Measurements from ENCODE around the gene MMP20.

The MMP20 gene

GRCh38 chr11:102592634-102593581 is 32.2 kb downstream of the MMP20 start:
- Histone ChIP-seq H3K4me3 (ENCODE audit: low read depth, low read length) (no peak overlapping the region), H2AFZ (no peak overlapping the region), H3K9ac (no peak overlapping the region), H3K79me2 (no peaks in the 10 kb centered on the region), H3K4me1 (no peaks in the 10 kb centered on the region), H3K4me2 (ENCODE audit: low read length) (no peak overlapping the region), H3K9me3 (ENCODE audit: control insufficient read depth, low read length) (no peaks in the 10 kb centered on the region), H3K36me3 (ENCODE audit: control insufficient read depth, insufficient read depth, low read length) (no peaks in the 10 kb centered on the region), H3K27ac (no peak overlapping the region), H3K27me3 (ENCODE audit: control insufficient read depth, insufficient read depth, low read length) (no peaks in the 10 kb centered on the region)
- peak; percentile 20 for TF ChIP-seq CTCF (IDR thresholded peaks at IDR 0.05)

DNA sequence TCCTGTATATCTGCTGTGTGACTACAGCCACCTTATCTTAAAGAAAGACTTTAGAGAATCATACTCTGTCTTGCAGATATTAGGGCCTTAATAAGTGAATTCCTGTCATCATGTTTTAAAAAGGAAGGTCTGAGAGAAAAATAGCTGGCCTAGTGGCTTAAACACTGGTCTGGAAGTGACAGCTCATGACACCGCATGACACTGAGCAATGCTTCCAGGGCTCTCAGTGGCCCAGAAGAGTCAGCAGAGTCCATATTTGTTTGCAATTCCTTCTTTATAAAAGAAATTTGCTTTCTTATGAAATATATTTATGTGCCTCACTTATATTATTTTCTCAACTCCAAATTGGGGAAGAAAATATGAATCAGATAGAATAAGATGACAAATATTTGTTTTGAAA is 33.0 kb downstream of the MMP20 start:
- no peak overlapping the region for H3K4me3 ChIP-seq (ENCODE audit: low read depth, low read length)
- H3K36me3 ChIP-seq (ENCODE audit: control insufficient read depth, insufficient read depth, low read length) = no peaks in the 10 kb centered on the region
- no peaks in the 10 kb centered on the region for H3K79me2 ChIP-seq
- no peaks in the 10 kb centered on the region for H3K9me3 ChIP-seq (ENCODE audit: control insufficient read depth, low read length)
- no peak overlapping the region for H3K27ac ChIP-seq
- H3K27me3 ChIP-seq (ENCODE audit: control insufficient read depth, insufficient read depth, low read length) = no peaks in the 10 kb centered on the region
- H2AFZ ChIP-seq = no peak overlapping the region
- H3K4me2 ChIP-seq (ENCODE audit: low read length) = no peak overlapping the region
- no peaks in the 10 kb centered on the region for H3K4me1 ChIP-seq
- TF ChIP-seq CTCF (IDR thresholded peaks at IDR 0.05) = no peak
- H3K9ac ChIP-seq = no peak overlapping the region

DNA sequence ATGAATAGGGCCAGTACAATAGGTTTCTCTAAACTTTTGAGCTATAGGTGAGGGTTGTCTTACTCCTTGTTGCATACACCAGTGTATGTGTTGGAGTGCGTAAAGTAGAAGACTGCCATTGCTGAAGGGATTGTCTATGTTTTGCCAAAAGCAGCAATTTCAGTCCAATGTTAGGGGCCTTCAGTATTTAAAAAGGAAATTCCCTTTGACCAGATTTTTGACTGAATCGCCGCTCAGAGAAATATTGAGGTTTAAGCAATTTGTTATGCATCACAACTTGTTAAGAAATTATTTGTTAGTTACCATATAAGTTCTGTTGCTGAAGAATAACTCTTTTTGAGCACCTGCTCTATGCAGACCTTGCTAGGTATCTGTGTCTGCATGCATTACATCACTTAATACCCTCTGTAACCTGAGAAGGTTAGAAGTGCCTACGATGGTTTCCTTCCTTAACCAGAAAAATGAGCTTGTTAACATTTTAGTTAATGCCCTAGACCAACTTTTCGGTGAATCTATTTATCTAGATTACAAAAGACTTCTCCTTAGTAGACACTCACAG is 33.9 kb downstream of the MMP20 start:
- TF ChIP-seq CTCF (IDR thresholded peaks at IDR 0.05) = no peak
- no peak overlapping the region for H3K4me2 ChIP-seq (ENCODE audit: low read length)
- no peak overlapping the region for H3K9ac ChIP-seq
- no peak overlapping the region for H3K4me3 ChIP-seq (ENCODE audit: low read depth, low read length)
- H3K79me2 ChIP-seq = no peaks in the 10 kb centered on the region
- H2AFZ ChIP-seq = no peak overlapping the region
- H3K36me3 ChIP-seq (ENCODE audit: control insufficient read depth, insufficient read depth, low read length) = no peaks in the 10 kb centered on the region
- H3K27me3 ChIP-seq (ENCODE audit: control insufficient read depth, insufficient read depth, low read length) = no peaks in the 10 kb centered on the region
- H3K27ac ChIP-seq = no peak overlapping the region
- no peaks in the 10 kb centered on the region for H3K9me3 ChIP-seq (ENCODE audit: control insufficient read depth, low read length)
- H3K4me1 ChIP-seq = no peaks in the 10 kb centered on the region

DNA sequence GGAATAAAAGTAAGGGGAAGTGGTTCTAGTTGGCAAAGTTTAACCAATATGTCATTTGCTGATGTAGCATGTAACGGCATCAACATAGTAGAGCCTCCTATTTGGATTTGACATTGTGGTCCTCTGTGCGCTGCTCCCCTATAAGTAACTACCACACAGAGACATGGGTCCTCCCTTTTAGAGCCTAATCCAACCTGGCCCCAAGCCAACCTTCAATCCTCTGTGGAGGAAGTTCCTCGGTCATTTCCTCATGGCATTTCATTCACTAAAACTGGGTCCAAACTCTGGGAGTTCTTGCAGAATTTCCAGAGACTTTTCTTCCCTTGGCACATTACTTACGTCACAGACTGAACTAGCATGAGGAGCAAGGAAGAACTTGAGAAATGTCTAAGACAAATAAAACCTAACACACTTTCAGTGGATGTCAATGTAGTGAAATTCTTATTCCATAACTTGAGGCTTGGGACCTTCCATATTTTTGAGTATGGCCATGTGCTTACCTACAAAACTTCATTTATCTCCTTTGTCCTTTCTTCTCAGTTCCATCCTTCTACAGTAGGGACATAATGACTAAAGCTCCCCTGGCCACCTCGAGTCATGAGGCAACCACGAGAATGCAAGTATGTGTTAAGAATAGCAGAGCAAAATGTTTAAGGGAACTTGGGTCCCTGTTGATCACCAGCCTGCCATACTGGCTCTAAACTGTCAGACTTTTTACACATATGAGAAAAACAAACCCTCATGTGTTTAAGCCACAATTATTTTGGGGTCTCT is 34.7 kb downstream of the MMP20 start:
- Histone ChIP-seq H3K4me2 (ENCODE audit: low read length) (no peak overlapping the region), H3K27ac (no peak overlapping the region), H3K27me3 (ENCODE audit: control insufficient read depth, insufficient read depth, low read length) (no peaks in the 10 kb centered on the region), H2AFZ (no peak overlapping the region), H3K9ac (no peak overlapping the region), H3K4me1 (no peaks in the 10 kb centered on the region), H3K4me3 (ENCODE audit: low read depth, low read length) (no peak overlapping the region), H3K36me3 (ENCODE audit: control insufficient read depth, insufficient read depth, low read length) (no peaks in the 10 kb centered on the region), H3K9me3 (ENCODE audit: control insufficient read depth, low read length) (no peaks in the 10 kb centered on the region), H3K79me2 (no peaks in the 10 kb centered on the region)
- no peak for TF ChIP-seq CTCF (IDR thresholded peaks at IDR 0.05)
